OCI-LY7 (cell line): ENCODE measurements around the gene SHISA4.

ENCODE experiments used
- EZH2phosphoT487 ChIP-seq: fragments of 200-600 bp; sonication (generic); IDR thresholded peaks from 2 replicates; pipeline ENCODE4 v1.6.1; 2018; ENCODE audit warnings: low read depth, borderline replicate concordance, mild to moderate bottlenecking, mixed run types, antibody characterized with exemption, low read length, moderate library complexity, mixed read lengths
- TF ChIP-seq, protein P1 (sequence below): fragments of 200-600 bp; sonication (generic); conservative IDR thresholded peaks from 2 replicates; pipeline ENCODE4 v1.5.1; 2014; ENCODE audit warnings: mild to moderate bottlenecking, antibody characterized with exemption, low read length, moderate library complexity, mixed read lengths

DNA sequence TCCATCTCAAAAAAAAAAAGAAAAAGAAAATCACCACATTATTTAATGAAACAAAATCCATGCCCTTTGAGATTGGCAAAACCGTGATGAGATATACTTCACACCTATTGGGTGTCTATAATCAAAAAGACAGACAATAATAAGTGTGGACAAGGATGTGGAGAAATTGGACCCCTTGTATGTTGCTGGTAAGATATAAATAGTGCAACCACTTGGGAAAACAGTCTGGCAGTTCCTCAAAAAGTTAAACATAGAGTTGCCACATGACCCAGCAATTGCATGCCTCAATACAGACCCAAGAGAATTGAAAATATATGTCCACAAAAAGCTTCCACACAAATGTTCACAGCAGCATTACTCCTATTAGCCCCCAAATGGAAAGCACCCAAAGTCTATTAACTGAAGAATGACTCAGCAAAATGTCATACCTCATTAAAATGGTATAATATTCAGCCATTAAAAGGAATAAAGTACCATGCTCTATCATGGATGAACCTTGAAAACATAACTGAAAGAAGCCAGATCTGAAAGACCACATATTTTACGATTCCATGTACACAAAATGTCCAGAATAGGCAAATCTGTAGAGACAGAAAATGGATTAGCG is 33.4 kb downstream of the SHISA4 start:
- TF ChIP-seq, protein P1, sequence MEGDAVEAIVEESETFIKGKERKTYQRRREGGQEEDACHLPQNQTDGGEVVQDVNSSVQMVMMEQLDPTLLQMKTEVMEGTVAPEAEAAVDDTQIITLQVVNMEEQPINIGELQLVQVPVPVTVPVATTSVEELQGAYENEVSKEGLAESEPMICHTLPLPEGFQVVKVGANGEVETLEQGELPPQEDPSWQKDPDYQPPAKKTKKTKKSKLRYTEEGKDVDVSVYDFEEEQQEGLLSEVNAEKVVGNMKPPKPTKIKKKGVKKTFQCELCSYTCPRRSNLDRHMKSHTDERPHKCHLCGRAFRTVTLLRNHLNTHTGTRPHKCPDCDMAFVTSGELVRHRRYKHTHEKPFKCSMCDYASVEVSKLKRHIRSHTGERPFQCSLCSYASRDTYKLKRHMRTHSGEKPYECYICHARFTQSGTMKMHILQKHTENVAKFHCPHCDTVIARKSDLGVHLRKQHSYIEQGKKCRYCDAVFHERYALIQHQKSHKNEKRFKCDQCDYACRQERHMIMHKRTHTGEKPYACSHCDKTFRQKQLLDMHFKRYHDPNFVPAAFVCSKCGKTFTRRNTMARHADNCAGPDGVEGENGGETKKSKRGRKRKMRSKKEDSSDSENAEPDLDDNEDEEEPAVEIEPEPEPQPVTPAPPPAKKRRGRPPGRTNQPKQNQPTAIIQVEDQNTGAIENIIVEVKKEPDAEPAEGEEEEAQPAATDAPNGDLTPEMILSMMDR, result no peak
- no peak for TF ChIP-seq EZH2phosphoT487
